Activated naive CD4-positive, alpha-beta T cell treated with Interleukin-2 at 50 U/mL for 16 hours (primary cell): ENCODE measurements around the gene PLXNC1.
"Not testable (repeated sequence)": the region's sequence is repeated elsewhere in the genome, so short reads cannot be mapped to it uniquely, and the experiment has no call there.

ENCODE experiments used
- DNase-seq: peaks from one replicate; pipeline ENCODE4 v3.0.0-alpha.2; 2020

The PLXNC1 gene

GRCh38 chr12:94308612-94309011, 160.2 kb downstream of the PLXNC1 start:
- DNase-seq = no peak

GRCh38 chr12:94309373-94309772, 161.0 kb downstream of the PLXNC1 start:
- DNase-seq = no peak

GRCh38 chr12:94312378-94312777, 164.0 kb downstream of the PLXNC1 start:
- DNase-seq = no peak

- not testable (repeated sequence) for DNase-seq
Observed at GRCh38 chr12:94316600-94316999, 168.2 kb downstream of the PLXNC1 start.

- no peak for DNase-seq
Observed at GRCh38 chr12:94318181-94318580, 169.8 kb downstream of the PLXNC1 start.

- DNase-seq = no peak
Observed at GRCh38 chr12:94320109-94320508, 171.7 kb downstream of the PLXNC1 start.

GRCh38 chr12:94322346-94322745, 174.0 kb downstream of the PLXNC1 start:
- DNase-seq = no peak

GRCh38 chr12:94326234-94326633, 177.9 kb downstream of the PLXNC1 start:
- DNase-seq = no peak

- no peak for DNase-seq
Observed at GRCh38 chr12:94326727-94327126, 178.3 kb downstream of the PLXNC1 start.

- DNase-seq = no peak
Observed at GRCh38 chr12:94327809-94328208, 179.4 kb downstream of the PLXNC1 start.

GRCh38 chr12:94329366-94329765, 181.0 kb downstream of the PLXNC1 start:
- no peak for DNase-seq

- no peak for DNase-seq
Observed at GRCh38 chr12:94333396-94333795, 185.0 kb downstream of the PLXNC1 start.

GRCh38 chr12:94336211-94336925, 188.0 kb downstream of the PLXNC1 start:
- no peak for DNase-seq

- DNase-seq = no peak
Observed at GRCh38 chr12:94338006-94338794, 189.8 kb downstream of the PLXNC1 start.

GRCh38 chr12:94340573-94340972, 192.2 kb downstream of the PLXNC1 start:
- no peak for DNase-seq

GRCh38 chr12:94353130-94353529, 204.8 kb downstream of the PLXNC1 start:
- no peak for DNase-seq
